Endothelial cell of umbilical vein (primary cell): ENCODE data around the gene RAB19.

ENCODE experiments used
- FOS ChIP-seq: IDR thresholded peaks from 2 replicates; pipeline ENCODE4 v1.6.1; 2011; ENCODE audit warnings: mild to moderate bottlenecking, low read length, moderate library complexity, borderline replicate concordance; ENCODE audit not compliant: insufficient read depth
- MYC ChIP-seq: IDR thresholded peaks from one replicate; pipeline ENCODE4 v1.6.1; 2011; ENCODE audit warnings: mild to moderate bottlenecking, low read depth, low read length
- POLR2A ChIP-seq: IDR thresholded peaks from 2 replicates; pipeline ENCODE4 v1.6.1; 2012; ENCODE audit warnings: low read depth, mild to moderate bottlenecking, control low read depth, low read length
- TF ChIP-seq, protein P1 (sequence below), 2 donors: IDR thresholded peaks; 1 replicate in 1 of 2; 2 replicates in 1 of 2; pipeline ENCODE4 v1.5.1; 2011; ENCODE audit warnings: low read length in 2 of 2, mild to moderate bottlenecking in 2 of 2, moderate library complexity in 2 of 2, control low read depth in 1 of 2, inconsistent platforms in 1 of 2, low read depth in 1 of 2; ENCODE audit not compliant: insufficient read depth in 1 of 2; ENCODE audit errors: extremely low read depth in 1 of 2
- TF ChIP-seq, protein P2 (sequence below): IDR thresholded peaks from 2 replicates; pipeline ENCODE4 v1.6.1; 2011; ENCODE audit not compliant: insufficient read depth, insufficient read length

DNA sequence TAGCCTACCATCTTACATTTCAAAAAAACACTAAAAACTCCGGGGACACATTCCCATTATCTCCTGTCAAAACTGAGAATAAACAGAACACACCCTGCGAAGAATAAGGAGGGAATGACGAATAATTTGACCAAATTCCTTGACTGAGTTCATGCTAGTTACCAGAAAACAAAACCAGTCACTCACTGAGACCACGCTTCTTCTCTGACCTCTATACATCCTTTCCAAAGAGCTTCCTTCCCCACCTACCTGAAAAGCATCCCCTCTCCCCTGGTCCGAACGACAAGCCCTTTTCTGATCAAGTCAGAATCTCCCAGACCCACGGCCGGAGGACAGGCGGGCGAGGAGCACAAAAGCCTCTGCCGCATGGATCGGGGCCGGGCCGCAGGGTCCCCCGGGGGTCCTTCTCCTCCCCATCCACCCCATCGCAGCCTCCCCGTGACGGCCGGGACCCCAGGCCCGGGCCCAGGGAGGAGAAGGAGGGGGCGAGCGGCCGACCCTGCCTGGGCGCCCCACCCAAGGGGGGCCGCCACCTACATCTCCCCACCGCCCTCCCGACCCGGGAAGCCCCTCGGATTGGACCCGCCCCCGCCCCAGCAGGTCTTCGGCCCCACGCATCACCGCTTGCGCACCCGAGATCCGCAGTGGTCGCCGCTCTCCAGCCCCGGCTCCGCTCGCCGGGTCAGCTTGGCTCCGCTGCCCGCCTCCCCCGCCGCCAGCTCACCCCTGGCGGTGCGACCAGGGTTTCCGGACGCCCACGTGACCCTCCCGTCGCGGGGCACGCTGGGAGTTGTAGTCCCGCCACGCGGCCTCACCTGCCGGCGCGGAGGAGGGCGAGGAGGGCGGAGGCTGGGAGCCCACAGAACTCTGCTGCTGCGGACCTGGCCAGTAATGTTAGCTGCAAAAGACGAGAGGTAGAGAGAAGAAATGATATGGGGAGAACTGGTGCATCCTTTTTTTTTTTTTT is 5.8 kb upstream of the RAB19 start, which contains the start of gene SLC37A3:
- TF ChIP-seq MYC (peak; percentile 28), POLR2A (peak; percentile 82), FOS (no peak)
- TF ChIP-seq, protein P1, sequence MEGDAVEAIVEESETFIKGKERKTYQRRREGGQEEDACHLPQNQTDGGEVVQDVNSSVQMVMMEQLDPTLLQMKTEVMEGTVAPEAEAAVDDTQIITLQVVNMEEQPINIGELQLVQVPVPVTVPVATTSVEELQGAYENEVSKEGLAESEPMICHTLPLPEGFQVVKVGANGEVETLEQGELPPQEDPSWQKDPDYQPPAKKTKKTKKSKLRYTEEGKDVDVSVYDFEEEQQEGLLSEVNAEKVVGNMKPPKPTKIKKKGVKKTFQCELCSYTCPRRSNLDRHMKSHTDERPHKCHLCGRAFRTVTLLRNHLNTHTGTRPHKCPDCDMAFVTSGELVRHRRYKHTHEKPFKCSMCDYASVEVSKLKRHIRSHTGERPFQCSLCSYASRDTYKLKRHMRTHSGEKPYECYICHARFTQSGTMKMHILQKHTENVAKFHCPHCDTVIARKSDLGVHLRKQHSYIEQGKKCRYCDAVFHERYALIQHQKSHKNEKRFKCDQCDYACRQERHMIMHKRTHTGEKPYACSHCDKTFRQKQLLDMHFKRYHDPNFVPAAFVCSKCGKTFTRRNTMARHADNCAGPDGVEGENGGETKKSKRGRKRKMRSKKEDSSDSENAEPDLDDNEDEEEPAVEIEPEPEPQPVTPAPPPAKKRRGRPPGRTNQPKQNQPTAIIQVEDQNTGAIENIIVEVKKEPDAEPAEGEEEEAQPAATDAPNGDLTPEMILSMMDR (IDR thresholded peaks at IDR 0.05; ENCODE audit: extremely low read depth in 1 of 2, insufficient read depth in 1 of 2, low read depth in 1 of 2, low read length in 2 of 2) = no peak
- TF ChIP-seq, protein P2, sequence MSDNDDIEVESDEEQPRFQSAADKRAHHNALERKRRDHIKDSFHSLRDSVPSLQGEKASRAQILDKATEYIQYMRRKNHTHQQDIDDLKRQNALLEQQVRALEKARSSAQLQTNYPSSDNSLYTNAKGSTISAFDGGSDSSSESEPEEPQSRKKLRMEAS = peak; percentile 91
